GM12878 (cell line): Measurements from ENCODE around the gene NPW. TPM values are rescaled to one million over a fixed set of nuclear protein-coding genes. Genes with fewer than 3 reads are reported as not detected.
A peak's percentile ranks its signal among the peaks of the same experiment; 100 is the strongest.

ENCODE experiments used
- ATAC-seq: fragments of 200-7000 bp; cut with Tn5 transposase; 3 replicates; pipeline ENCODE4 v1.9.1; 2020; ENCODE audit warnings: mild to moderate bottlenecking, moderate library complexity
- BruUV-seq: library from RNA; stranded (reverse); fragments of 400-500 nt; replicated peaks from 2 replicates; lab custom pipeline; 2021; lab: Mats Ljungman, UMichigan
- CTCF ChIA-PET: fragments of 300-600 bp; sonication (Branson Sonifier 250); formaldehyde crosslinking; extraction: SDS; loops from one replicate; lab custom pipeline; 2021; ENCODE audit warnings: inconsistent platforms; lab: Yijun Ruan, JAX
- POLR2A ChIA-PET: fragments of 350-600 bp; formaldehyde crosslinking; extraction: SDS; loops from one replicate; lab custom pipeline; 2021; ENCODE audit warnings: inconsistent platforms; lab: Charles Lee
- RAD21 ChIA-PET: fragments of 300-600 bp; sonication (Branson Sonifier 250); formaldehyde crosslinking; loops from one replicate; lab custom pipeline; 2023; ENCODE audit warnings: antibody characterized with exemption; ENCODE audit not compliant: unreplicated experiment; lab: Charles Lee
- SMC1A ChIA-PET: fragments of 300-600 bp; sonication (Branson Sonifier 250); formaldehyde crosslinking; loops from one replicate; lab custom pipeline; 2023; ENCODE audit not compliant: unreplicated experiment, uncharacterized antibody; lab: Charles Lee
- DNase-seq: peaks from one replicate; pipeline ENCODE4 v3.0.0-alpha.2; 2011; ENCODE audit warnings: low read depth, low spot score
- FAIRE-seq: peaks from 3 replicates; lab custom pipeline; 2011; peaks lifted over from hg19 to GRCh38; lab: Jason Lieb, UNC
- H2AFZ ChIP-seq: 2 replicates; pipeline ENCODE4 v1.6.0; 2011; ENCODE audit warnings: low read depth, low read length, control low read depth; ENCODE audit not compliant: control insufficient read depth
- H3K27ac ChIP-seq: 2 replicates; pipeline ENCODE4 v1.5.1; 2011; ENCODE audit warnings: control low read depth; ENCODE audit not compliant: control insufficient read depth, insufficient read depth
- H3K27me3 ChIP-seq, 2 experiments: replicated peaks in 1 of 2; 2 replicates each; pipeline versions ENCODE4 v1.6.0 to v1.6.1; 2011; ENCODE audit warnings: low read length in 1 of 2; ENCODE audit not compliant: control insufficient read depth in 2 of 2, insufficient read depth in 2 of 2
- H3K36me3 ChIP-seq, 2 experiments: 2 replicates each; pipeline ENCODE4 v1.5.1; 2011; ENCODE audit warnings: low read length in 1 of 2; ENCODE audit not compliant: control insufficient read depth in 2 of 2, insufficient read depth in 2 of 2
- H3K4me1 ChIP-seq: 2 replicates; pipeline ENCODE4 v1.6.1; 2011; ENCODE audit warnings: mild to moderate bottlenecking, low read length, moderate library complexity, mixed read lengths; ENCODE audit not compliant: control insufficient read depth, insufficient read depth
- H3K4me2 ChIP-seq: 2 replicates; pipeline ENCODE4 v1.6.0; 2011; ENCODE audit warnings: control low read depth; ENCODE audit not compliant: control insufficient read depth, insufficient read depth
- H3K4me3 ChIP-seq: fragments of 200-600 bp; sonication (generic); 2 replicates; pipeline ENCODE4 v1.5.1; 2016
- H3K79me2 ChIP-seq: 2 replicates; pipeline ENCODE4 v1.6.0; 2011; ENCODE audit warnings: low read length; ENCODE audit not compliant: control insufficient read depth, insufficient read depth
- H3K9ac ChIP-seq: 2 replicates; pipeline ENCODE4 v1.8.0; 2011; ENCODE audit warnings: low read length, control low read depth, mixed read lengths; ENCODE audit not compliant: control insufficient read depth, insufficient read depth
- H3K9me3 ChIP-seq: replicated peaks from 3 replicates; pipeline ENCODE4 v1.5.1; 2011; ENCODE audit warnings: mild to moderate bottlenecking, low read length; ENCODE audit not compliant: control insufficient read depth, insufficient read depth
- H4K20me1 ChIP-seq: 2 replicates; pipeline ENCODE4 v1.6.0; 2011; ENCODE audit not compliant: control insufficient read depth, insufficient read depth
- ATF3 ChIP-seq: IDR thresholded peaks from 2 replicates; pipeline ENCODE4 v1.6.1; 2011; ENCODE audit warnings: low read depth, mild to moderate bottlenecking, low read length, moderate library complexity, borderline replicate concordance; ENCODE audit errors: extremely low read depth
- BHLHE40 ChIP-seq, 2 experiments: fragments of 450-650 bp in 1 of 2; IDR thresholded peaks; 2 replicates each; pipeline ENCODE4 v1.6.1; 2011 to 2017; ENCODE audit warnings: low read depth in 2 of 2, borderline replicate concordance in 1 of 2, improper control_type of control experiment in 1 of 2, low read length in 1 of 2, mild to moderate bottlenecking in 1 of 2
- CBFB ChIP-seq: IDR thresholded peaks from 2 replicates; pipeline ENCODE4 v1.6.1; 2016; ENCODE audit warnings: antibody characterized with exemption, low read depth
- CHD4 ChIP-seq: fragments of 200-600 bp; sonication (generic); IDR thresholded peaks from 2 replicates; pipeline ENCODE4 v1.6.1; 2016; ENCODE audit warnings: mild to moderate bottlenecking
- CUX1 ChIP-seq: IDR thresholded peaks from 2 replicates; pipeline ENCODE4 v1.6.1; 2012; ENCODE audit warnings: improper control_type of control experiment, low read depth, low read length; ENCODE audit not compliant: insufficient replicate concordance
- EED ChIP-seq: sonication (generic); IDR thresholded peaks from 2 replicates; pipeline ENCODE4 v1.6.1; 2016; ENCODE audit warnings: antibody characterized with exemption, low read depth
- MTA2 ChIP-seq: fragments of 450-650 bp; IDR thresholded peaks from 2 replicates; pipeline ENCODE4 v1.6.1; 2016; ENCODE audit warnings: low read depth, mild to moderate bottlenecking, moderate library complexity
- NRF1 ChIP-seq: conservative IDR thresholded peaks from 2 replicates; pipeline ENCODE4 v1.6.1; 2011; ENCODE audit warnings: mild to moderate bottlenecking, low read depth, low read length, improper control_type of control experiment
- RELA ChIP-seq: fragments of 450-650 bp; IDR thresholded peaks from 2 replicates; pipeline ENCODE4 v1.8.0; 2014; ENCODE audit warnings: borderline replicate concordance; ENCODE audit not compliant: partially characterized antibody
- ZBED1 ChIP-seq: IDR thresholded peaks from 2 replicates; pipeline ENCODE4 v1.6.1; 2016; ENCODE audit warnings: borderline replicate concordance
- ZNF592 ChIP-seq: fragments of 450-650 bp; IDR thresholded peaks from 2 replicates; pipeline ENCODE4 v1.6.1; 2017; ENCODE audit warnings: mild to moderate bottlenecking, moderate library complexity
- ZSCAN29 ChIP-seq: fragments of 450-650 bp; IDR thresholded peaks from 2 replicates; pipeline ENCODE4 v1.6.1; 2017; ENCODE audit warnings: mild to moderate bottlenecking, moderate library complexity
- WGBS: methylation state at CpG from one replicate; pipeline ENCODE4 v1.1.6; 2016; ENCODE audit warnings: low lambda C conversion rate; ENCODE audit not compliant: insufficient replicate concordance, insufficient coverage; ENCODE audit errors: missing lambda C conversion rate; 5-methylcytosine and 5-hydroxymethylcytosine counted together
- in situ Hi-C: fragments of 300-500 bp; cut with MboI; formaldehyde crosslinking; loops from 9 replicates; pipeline ENCODE4 v1.14.3; 2018; ENCODE audit warnings: mixed read lengths
- intact Hi-C: fragments of 100-400 bp; cut with micrococcal nuclease; formaldehyde crosslinking; loops from one replicate; pipeline ENCODE4 v1.14.2; 2022; ENCODE audit not compliant: unreplicated experiment
- polyA plus RNA-seq, 11 experiments: library from polyadenylated mRNA; depleted of rRNA in 4 of 11; unstranded in 6 of 11; stranded (reverse) in 5 of 11; fragments of >200 nt; fragmentation: Nextera tagmentation in 4 of 11; fragmentation: Illumina TruSeq in 1 of 11; extraction: Ambion mirVana in 4 of 11; extraction: Trizol in 1 of 11; gene quantifications; 1 replicate in 1 of 11; 2 replicates in 10 of 11; pipeline versions ENCODE4 v1.2.1 to v1.2.3, GENCODE V29; 2011 to 2016; ENCODE audit warnings: inconsistent platforms in 2 of 11, missing spikeins in 2 of 11, low read depth in 1 of 11
- total RNA-seq, 4 experiments: library from RNA; depleted of rRNA in 3 of 4; stranded (reverse); fragments of >200 nt in 3 of 4; fragmentation: Illumina TruSeq in 1 of 4; extraction: Trizol in 1 of 4; gene quantifications; 2 replicates each; pipeline versions ENCODE4 v1.2.1 to v1.2.3, GENCODE V29; 2013 to 2021

Gene NPW
- total and polyA plus RNA-seq, 10 of the 15 experiments (the other 5 are each of a cell fraction or from before 2014, with no cell fraction given), result 0.23 to 2.5 (median 0.98) TPM; not detected in 4

- WGBS, result 85% methylated on average over 23 of the region's 34 CpGs
- H3K9me3 ChIP-seq, result no peaks in the 10 kb centered on the region
- FAIRE-seq (no peak), DNase-seq (no peak), ATAC-seq (no peak)
- RAD21 ChIA-PET, result no interaction called here
- H3K9ac ChIP-seq, result no peak overlapping the region
- H3K4me3 ChIP-seq, result 0 out of 2 replicates have a peak overlapping the region, but pooled peaks have one; percentile 1
- no peak overlapping the region for H2AFZ ChIP-seq
- in situ Hi-C loops (no loop called here), intact Hi-C loops (loop anchor here (5.0 kb wide), 1 partner anchor 147 kb away; no protein-coding TSS in a partner anchor)
- BruUV-seq, result no TSS peak
- peak overlapping the region; percentile 43; the same call in 1 of the 2 replicates for H3K4me2 ChIP-seq
- peaks cover 0 to 35% of the 10 kb centered on the region in 2 experiments; a peak in 3 of 4 replicates for H3K36me3 ChIP-seq
- no peak for TF ChIP-seq MTA2
- TF ChIP-seq EED, result no peak
- TF ChIP-seq CBFB, result no peak
- TF ChIP-seq CUX1, result no peak
- TF ChIP-seq ZBED1, result no peak
- no peak for TF ChIP-seq ZSCAN29
- no peak for TF ChIP-seq ZNF592
- no peak for TF ChIP-seq CHD4
- no peak for TF ChIP-seq NRF1
- no peak for TF ChIP-seq BHLHE40 (IDR thresholded peaks at IDR 0.05; ENCODE audit: borderline replicate concordance in 1 of 2, low read depth in 2 of 2, low read length in 1 of 2)
- no peak for TF ChIP-seq RELA
- TF ChIP-seq ATF3, result no peak
- SMC1A ChIA-PET, result interaction anchor here (0.5 to 2.1 kb wide), 3 partner anchors 115 to 247 kb away, joined by 3 to 14 read pairs (median 3); partner anchors contain the start of gene ECI1
- CTCF ChIA-PET, result interaction anchor here (0.8 to 4.3 kb wide), 15 partner anchors 12 to 482 kb away, joined by 3 to 54 read pairs (median 6); partner anchors contain the start of genes MLST8, NOXO1, NTHL1 and RAB26
- H3K79me2 ChIP-seq, result peaks cover 59% of the 10 kb centered on the region
- H3K27ac ChIP-seq, result no peak overlapping the region
- POLR2A ChIA-PET, result interaction anchor here (0.9 to 2.2 kb wide), 5 partner anchors 9 to 150 kb away, joined by 3 to 10 read pairs (median 5); partner anchors contain the start of genes NOXO1, RPS2 and TRAF7
- H4K20me1 ChIP-seq, result peaks cover 6% of the 10 kb centered on the region
- peaks cover 15% of the 10 kb centered on the region for H3K4me1 ChIP-seq
- no peaks in the 10 kb centered on the region for H3K27me3 ChIP-seq
Measured at GRCh38 chr16:2004795-2005517, 14.6 kb upstream of the NPW start.
